Measurements from ENCODE around the gene DDR2.

Gene DDR2

GRCh38 chr1:162701286-162701685 is 69.0 kb downstream of the DDR2 start:
- no peak for DNase-seq

DNA sequence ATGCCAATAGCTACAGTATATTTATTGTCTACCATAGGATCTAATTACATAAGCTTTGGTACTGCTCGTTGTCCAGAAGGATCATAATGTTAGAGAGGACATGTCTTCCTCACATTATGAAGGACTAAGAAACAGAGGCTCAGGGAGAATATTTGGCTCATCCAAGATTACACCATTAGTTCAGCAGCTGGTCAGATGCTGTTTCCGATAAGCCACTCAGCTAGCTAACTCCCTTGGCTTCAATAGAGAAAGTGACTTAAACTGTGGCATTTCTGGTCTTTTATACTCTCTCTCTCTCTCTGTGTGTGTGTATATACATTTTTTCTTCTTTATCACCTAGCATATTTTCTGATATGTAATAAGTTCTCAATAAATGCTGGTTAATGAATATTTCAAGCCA is 70.4 kb downstream of the DDR2 start:
- no peak for DNase-seq

DNA sequence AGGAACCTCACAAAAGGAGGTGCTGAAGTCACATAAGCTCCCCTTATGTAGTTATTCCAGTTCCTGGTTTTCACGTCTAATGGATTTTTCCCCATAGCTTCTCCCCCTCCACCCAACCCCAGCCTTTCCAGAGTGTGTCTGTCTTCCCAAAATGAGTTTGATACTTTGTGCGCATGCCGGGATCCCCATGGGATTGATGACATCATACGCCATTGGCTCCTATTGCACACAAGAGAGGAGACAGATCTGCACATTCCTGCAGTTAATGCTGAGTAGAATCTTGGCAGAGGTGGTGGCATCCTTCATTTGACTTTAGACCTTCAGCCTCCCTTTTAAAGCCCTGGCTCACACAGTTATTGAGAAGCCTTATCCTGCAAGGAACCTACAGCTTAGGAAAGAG is 71.4 kb downstream of the DDR2 start:
- no peak for DNase-seq

DNA sequence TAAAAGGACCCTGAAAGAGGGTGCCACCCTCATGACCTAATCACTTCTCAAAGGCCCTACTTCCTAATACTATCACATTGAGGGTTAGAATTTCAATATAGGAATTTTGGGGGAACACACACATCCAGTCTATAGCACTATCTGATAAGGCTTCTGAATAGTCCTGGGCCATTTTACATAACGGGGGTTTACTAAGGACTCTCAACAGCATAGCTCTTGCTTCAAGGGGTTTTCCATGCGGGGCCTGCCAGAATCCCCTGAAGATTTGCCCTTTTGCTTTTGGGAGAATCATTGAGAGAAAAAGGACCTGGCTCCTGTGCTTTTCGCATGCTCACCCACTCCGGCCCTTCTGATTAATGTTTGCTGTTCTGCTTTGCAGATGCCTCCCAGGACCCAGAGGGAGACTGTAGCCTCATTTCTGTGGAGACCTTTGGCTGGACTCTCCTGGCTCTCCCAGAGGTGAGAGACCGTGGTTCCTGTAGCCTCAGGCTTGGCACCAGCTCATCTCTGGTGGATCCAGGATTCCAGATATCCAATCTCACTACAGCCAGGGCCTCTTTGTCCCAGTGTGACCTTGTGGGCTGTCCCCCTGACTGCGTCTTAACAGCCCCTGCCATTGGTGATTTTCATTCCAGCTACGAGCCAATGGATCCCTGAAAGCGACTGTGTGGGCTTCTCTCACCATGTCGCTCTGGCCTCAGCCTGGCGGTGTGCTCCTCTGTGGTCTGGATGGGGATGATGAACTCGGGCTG is 72.6 kb downstream of the DDR2 start:
- DNase-seq, result no peak

DNA sequence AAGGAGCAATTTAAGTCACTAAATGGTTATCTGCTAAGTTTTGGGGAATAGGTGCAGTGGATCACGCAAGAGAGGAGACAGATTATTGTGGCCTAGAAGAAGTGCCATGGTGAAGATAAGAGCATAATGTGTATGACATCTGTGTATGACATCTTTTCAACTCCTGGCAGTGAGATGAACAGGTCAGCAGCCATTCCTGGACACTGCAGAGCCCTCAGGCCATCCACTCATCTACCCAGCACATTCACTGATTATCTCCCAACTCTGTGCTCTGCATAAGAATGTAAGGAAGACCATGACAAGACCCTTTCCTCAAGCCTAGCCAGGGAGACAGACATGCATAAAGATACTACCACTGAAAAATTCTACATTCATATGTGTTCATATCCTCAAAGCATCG is 73.7 kb downstream of the DDR2 start:
- no peak for DNase-seq

DNA sequence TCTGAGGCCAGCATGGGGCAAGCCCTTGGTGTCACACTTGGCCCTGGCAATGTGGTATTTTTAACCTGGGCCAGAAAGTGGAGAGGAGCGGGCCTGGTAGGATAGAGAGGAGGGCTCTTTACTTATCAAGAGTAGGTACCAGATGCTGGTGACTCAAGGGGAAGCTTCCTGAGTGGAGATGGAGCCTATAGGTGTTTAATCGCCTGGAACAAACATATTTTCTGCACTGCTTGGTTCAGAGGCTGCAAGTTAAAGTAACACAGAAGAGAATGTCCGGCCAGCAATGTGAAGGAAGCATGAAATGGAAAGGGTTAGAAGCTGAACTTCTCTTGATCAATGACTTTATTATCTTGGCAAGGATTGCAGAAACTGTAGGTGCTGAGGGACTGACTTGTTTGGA is 74.3 kb downstream of the DDR2 start:
- DNase-seq, result no peak

GRCh38 chr1:162708286-162708685 is 76.0 kb downstream of the DDR2 start:
- DNase-seq, result no peak

- no peak for DNase-seq
Measured at GRCh38 chr1:162709132-162709860, 77.0 kb downstream of the DDR2 start.

DNA sequence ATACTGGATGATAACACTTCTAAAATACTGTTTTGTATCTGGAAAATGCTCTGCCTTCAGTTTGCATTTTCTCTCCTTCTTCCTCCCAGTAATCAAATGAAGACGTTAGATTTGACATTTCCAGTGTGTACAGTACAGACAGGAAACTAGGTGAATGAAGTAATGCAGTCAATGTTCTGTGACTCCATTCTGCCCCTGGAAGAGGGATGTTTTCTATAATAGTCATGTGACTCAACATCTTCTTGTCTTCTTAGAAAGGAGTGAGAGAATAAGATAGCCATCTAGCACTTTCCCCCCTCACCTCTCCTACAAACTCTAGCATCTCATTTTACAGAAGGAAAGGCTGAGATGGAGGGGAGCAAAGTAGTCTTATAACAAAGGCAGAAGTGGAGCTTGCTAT is 77.6 kb downstream of the DDR2 start:
- DNase-seq, result no peak

- DNase-seq, result no peak
Measured at GRCh38 chr1:162710345-162710744, 78.1 kb downstream of the DDR2 start.

DNA sequence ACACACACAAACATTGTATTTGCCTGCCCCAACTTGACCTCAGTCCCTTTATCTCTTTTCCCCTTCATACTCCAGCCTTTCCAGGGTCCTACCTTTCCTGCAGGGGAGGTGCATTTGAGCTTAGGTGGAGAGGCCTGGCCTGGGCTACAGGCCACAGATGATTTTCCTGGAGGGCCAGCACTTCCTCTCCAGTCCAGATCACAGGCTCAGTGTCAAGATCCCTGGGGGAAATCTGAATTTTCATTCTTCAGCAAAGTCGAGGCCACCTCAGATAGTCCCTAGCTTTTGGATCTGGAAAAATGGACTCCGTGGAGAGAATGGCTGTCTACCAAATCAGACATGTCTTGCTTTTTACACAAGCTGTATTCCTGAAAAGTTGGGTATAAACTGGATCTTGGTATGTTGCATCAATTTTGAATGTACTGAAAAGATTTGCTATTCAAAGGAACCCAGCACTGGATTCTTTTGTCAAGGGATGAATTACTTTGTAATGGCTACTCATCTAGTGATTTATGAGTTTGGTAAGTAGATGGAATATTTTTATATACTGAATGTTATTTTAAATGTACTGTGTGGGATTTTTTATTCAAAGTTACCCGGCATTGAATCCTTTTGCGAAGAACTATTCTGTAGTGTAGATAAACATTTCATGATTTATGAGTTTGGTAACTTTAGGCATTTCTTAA is 78.7 kb downstream of the DDR2 start:
- DNase-seq, result no peak

DNA sequence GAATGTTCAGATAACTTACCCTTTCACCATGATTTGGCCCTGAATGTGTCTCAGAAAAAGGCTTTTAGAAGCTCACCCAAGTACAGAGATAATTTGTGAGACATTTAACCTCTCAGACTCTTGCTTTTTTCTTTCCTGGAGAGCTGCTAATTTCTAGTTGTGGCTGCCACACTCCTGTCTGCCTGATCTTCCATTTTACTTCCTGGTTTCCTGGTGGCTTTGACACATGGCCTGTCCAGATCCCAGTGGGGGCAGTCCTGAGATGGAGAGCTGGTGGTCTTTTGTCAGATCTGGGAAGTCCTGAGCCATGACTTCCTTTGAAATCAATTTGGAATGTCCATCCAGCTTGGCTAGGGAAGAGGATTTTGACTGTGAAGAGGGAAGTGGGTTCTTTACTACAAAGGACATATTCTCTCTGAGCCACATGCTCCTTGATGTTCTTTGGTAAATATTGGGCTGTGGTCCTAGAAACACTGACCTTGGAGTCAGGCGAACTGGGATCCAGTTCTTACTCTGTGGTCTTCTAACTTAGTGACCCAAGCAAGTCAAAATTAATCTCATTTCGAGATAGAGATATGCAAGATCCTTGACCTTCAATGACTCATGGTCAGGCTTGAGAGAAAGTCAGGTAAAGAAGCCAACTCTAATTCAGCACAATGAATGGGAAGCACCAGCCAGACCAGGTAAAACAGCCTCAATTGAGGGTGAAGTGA is 80.2 kb downstream of the DDR2 start:
- DNase-seq, result no peak

DNA sequence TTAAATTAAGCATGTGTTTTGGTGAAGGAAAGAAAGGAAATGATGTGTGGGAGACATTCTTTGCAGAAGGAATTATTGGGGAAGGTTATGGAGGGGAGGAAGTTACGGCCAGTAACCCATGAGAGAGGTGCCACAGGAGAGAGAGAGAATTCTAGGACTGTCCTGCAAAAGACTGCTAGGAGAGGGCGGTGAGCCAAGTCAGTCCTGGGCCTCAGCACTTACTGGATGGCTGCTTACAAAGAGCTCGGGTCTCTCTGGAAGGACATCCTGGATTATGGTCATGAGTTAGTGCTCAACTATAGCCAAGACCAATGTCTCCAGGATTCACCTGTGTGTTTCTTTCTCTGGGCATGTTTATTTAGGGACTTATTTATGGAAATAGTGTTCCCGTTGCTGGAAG is 83.9 kb downstream of the DDR2 start:
- no peak for DNase-seq

GRCh38 chr1:162716552-162716951 is 84.3 kb downstream of the DDR2 start:
- DNase-seq, result no peak

- DNase-seq, result no peak
Measured at GRCh38 chr1:162717548-162718184, 85.4 kb downstream of the DDR2 start.

DNA sequence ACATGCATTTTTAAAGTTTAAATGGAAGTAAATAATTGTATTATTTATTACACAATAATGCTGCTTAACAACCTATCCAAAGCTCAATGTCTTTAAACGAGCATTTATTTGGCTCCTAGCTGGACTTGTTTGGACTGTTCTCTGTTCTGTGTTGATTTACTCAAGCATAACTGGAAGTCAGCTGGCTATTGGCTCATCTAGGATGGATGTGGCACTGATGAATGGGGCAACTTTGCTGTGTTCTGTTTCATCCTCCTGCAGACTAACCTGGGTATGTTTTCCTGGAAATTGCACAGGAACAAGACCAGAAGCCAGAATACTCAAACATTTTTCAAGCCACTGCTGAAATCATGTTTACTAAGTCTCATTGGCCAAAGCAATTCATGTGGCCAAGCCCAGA is 87.4 kb downstream of the DDR2 start:
- no peak for DNase-seq

DNA sequence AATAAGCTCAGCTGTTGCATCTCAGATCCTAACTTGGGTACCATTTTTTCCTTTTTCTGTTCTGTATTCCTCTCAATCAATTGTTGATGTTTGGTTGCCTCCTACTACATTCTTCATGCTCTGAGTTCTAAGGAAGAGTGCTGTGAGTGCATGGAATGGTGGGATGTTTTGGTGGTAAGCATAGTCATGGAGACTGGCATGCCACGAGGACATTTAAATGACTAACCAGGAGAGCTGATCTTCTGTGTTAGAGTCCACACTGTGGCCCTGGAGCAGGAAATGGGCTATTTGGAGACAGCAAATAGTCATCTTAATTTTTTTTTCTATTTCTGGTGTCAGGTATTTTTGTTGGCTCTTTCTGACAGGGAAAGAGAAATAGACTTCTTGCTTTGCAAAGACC is 88.7 kb downstream of the DDR2 start:
- DNase-seq, result no peak

DNA sequence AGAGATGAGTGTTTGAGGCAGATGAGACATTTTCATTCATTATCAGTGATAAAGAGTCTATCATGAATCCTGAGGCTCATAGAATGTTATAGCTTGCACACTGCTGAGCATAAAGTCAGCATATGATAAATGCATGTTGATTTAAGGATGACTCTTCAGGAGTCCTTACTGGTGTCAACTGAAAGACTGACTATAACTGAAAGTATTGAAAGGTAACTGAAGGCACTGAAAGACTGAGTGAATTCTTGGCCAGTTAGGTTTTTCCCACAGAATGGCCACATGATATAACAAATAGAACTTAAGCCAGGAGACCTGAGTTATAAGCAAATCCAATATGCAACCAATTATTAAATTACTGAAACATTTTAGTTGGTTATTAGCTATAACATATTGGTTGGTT is 89.2 kb downstream of the DDR2 start:
- no peak for DNase-seq

DNA sequence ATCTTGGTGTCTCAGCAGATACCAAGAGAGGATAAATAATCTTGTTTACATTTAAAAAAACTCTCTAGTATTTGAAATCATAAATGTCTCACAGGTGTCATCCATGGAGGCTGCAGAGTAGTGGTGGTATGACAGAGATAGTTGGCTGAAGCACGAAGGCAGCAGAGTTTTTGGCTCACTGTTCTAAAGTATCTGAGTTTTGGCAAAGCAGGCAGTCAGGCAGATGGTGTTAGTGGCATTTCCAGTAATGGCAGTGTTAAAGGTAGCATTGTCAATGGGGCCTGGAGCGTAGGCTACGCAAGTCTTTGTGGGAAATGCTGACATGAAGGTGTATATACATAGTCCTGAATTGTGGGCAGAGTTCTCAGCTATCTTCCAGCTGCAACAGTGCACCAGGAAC is 89.8 kb downstream of the DDR2 start:
- DNase-seq, result no peak

DNA sequence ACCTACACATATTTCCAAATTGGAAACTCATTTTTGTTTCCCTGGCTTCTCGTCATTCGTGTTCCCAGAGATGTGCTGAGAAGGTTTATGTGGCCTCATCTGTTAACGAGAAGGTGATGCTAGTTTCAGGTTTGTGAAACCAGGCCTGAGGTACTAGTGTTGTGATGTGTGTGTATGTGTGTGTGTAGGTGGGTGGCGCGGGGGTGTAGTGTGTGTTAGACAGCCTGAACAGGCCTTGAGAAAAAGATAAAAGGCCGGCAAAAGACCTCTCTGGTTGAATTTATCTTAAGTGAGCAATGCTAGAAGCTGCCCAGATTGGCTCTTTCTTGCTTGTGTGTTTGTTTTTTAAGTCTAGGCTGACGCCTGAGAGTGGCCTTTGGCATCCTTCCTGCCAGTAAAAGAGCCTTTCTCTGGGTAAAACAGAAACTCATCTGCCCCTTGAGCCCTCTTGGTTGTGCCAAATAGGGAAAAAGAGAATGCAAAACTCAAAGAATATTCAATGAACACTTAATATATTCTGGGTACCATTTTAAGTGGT is 92.4 kb downstream of the DDR2 start:
- no peak for DNase-seq

- DNase-seq, result no peak
Measured at GRCh38 chr1:162725301-162725837, 93.1 kb downstream of the DDR2 start.

DNA sequence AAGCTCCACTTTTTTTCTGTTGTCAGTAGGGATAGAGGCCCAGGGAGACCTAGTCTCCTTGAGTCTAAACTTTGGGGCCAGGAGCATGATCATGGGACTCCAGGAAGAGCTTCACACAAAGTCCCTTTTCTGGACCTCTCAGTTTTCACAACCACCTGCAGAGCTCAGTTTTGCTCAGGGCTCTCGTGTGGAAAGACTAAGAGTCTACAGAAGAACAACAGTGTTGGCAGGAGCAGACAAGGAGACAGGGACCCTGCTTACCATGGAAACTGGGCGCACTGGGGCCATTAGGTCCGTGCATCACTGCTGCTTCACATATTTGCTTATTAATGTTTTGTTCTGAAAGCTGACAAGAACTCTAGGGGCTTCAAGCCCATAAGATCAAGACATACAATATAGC is 94.3 kb downstream of the DDR2 start:
- no peak for DNase-seq
